GM20431 (cell line): ENCODE measurements around the gene ZBTB32.
"Not testable (repeated sequence)": the region's sequence is repeated elsewhere in the genome, so short reads cannot be mapped to it uniquely, and the experiment has no call there.

Source experiments
- in situ Hi-C: fragments of 300-500 bp; cut with MseI, MboI; formaldehyde crosslinking; loops from one replicate; pipeline ENCODE4 v1.15.0; 2020; ENCODE audit warnings: low sequenced_read_pairs; ENCODE audit not compliant: unreplicated experiment

The ZBTB32 gene

DNA sequence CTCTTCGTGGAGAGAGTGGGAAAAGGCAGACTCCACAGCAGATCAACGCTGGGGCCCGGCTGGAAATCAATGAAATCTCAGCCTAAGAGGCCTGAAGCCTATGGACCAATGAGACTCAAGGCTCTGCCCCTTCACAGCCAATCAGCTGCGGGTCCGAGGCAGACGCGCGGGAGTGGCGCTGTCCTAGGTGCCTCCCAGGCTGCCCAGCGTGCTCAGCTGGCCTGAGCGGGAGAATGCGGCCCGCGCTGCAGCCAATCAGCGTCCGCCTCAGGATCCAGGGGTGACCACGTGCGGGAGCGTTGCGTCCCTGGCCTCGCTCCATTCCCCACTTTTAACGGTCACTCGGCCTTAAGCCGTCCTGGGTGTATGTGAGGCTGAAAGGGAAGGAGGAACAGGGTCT is at the start of gene ZBTB32:
Gene ZBTB32 (plus strand): TSS at position 341 of the 400 bp plus-strand sequence. CDS start 10,069 bp downstream, outside the sequence.
- in situ Hi-C loops, result no loop called here

DNA sequence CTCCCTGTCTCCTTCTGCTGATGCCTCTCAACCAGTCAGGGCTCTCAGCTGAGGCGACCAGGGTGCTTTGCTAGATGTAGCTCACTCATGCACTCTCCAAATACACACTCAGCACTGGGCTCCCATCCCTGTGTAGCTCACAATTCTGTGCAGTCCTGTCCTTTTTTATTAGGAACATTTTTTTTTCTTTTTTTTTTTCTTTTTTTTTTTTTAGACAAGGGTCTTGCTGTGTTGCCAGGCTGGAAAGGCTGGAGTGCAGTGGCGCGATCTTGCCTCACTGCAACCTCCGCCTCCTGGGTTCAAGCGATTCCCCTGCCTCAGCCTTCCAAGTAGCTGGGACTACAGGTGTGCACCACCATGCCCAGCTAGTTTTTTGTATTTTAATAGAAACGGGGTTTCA is 49.5 kb upstream of the ZBTB32 start:
- in situ Hi-C loops, result not testable (repeated sequence)

GRCh38 chr19:35655600-35655999 is 48.8 kb upstream of the ZBTB32 start:
- in situ Hi-C loops, result no loop called here

DNA sequence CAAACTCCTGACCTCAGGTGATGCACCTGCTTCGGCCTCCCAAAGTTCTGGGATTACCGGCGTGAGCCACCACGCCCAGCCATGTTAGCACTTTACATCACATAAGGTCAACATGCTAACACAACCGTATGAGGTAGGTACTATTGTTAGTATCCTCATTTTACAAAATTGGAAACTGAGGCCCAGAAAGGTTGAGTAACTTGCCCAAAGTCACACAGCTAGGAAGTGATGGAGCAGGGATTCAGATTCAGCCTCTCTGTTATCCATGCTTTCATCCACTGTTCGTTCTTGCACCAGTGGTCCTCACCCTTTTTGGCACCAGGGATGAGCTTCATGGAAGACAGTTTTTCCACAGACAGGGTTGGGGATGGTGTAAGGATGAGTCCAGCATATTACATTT is 47.7 kb upstream of the ZBTB32 start:
- in situ Hi-C loops, result no loop called here

DNA sequence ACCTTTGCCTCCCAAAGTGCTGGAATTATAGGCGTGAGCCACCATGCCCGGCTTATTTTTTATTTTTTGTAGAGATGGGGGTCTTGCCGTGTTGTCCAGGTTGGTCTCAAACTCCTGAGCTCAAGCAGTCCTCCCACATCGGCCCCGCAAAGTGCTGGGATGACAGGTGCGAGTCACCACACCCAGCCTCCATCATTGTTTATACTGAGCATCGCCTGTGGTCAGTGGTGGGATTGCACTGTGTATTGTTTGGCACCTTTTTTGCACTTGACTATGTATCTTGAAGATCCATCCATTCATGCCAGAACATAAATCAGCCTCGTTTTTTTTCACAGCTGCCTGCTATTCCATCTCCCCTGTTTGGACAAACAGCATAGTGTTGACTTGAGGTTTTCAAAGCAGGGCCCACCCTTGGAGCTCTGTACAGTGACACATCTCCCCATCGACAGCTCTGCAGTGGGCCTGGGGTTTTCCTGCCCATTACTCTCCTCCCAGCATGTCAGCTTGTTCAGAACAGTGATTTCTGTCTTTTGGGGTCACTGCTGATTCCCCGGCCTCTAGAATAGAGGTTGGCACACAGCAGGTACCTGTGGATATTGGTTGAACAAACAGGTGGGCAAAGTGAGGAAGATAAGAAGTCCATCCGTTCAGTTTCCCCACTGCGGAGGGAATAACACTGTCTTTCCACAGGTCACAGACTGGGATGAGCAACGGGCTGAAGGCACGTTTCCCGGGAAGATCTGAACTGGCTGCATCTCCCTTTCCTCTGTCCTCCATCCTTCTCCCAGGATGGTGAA is 46.3 kb upstream of the ZBTB32 start:
- in situ Hi-C loops, result no loop called here

GRCh38 chr19:35661995-35662340 is 42.4 kb upstream of the ZBTB32 start:
- in situ Hi-C loops, result no loop called here

- in situ Hi-C loops, result no loop called here
These were observed 40.4 kb upstream of the ZBTB32 start for GRCh38 chr19:35663981-35664380.

- in situ Hi-C loops, result no loop called here
These were observed 39.2 kb upstream of the ZBTB32 start for GRCh38 chr19:35665157-35665556.

DNA sequence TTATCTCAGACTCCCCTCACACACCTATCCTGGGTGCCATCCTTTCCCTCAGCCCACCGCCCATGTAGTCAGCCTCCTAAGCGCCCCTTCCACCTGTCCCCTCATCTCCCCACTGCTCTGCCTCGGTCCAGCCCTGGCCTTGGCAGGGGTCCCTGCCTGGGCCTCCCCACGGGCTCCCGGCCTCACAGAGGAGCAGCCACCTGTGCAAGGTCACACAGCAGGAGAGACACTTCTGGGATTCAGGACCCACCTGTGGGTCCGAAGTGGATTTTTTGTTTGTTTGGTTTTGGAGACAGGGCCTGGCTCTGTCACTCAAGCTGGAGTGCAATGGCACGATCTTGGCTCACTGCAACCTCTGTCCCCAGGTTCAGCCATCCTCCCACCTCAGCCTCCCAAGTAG is 38.8 kb upstream of the ZBTB32 start:
- in situ Hi-C loops, result no loop called here

DNA sequence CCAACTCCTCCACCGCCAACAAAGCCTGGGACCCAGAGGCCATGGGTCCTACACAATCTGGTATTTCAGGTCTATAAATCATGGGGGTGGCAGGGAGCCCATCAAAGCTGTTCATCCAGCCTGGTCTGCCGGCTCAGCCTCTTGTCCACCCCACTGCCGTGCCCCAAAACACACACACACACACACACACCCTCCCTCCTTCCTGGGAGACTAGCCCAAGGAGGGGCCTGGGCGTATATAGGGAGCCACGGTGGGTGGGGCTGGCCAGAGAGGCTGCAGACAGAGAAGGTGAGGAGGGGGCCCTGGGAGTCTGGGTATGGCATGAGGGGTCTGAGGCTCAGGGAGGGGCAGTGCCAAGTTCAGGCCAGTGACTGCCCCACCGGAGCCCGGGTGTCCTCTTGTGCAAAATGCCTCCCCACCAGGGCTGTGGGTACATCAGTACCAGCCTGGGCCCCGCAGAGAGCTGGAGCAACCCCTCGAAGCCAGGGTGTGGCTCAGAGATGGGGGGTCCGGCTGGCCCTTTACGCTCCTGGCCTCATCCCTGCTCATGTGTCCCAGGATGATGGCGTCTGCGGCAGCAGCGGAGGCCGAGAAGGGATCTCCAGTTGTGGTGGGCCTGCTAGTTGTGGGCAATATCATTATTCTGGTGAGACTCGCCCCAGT is 38.0 kb upstream of the ZBTB32 start, which contains the start of gene UPK1A:
Gene UPK1A (plus strand): TSS at position 267 of the 663 bp plus-strand sequence. CDS start 296 bp downstream, at position 563.
- in situ Hi-C loops, result no loop called here

DNA sequence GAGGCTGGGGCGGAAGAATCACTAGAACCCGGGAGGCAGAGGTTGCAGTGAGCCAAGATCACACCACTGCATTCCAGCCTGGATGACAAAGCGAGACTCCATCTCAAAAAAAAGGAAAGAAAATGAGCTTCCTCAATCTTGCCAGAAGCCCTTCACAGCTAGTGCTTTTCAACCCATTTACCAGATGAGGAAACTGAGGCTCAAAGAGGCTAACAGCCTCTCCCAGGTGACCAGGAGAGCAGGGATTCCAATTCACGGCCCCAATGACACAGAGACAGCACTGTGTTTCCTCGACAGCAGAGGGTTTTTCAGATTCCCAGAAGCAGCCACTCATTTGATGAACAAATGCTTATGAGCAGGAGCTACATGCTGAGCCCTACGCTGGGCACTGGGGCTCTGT is 34.8 kb upstream of the ZBTB32 start:
- in situ Hi-C loops, result no loop called here

DNA sequence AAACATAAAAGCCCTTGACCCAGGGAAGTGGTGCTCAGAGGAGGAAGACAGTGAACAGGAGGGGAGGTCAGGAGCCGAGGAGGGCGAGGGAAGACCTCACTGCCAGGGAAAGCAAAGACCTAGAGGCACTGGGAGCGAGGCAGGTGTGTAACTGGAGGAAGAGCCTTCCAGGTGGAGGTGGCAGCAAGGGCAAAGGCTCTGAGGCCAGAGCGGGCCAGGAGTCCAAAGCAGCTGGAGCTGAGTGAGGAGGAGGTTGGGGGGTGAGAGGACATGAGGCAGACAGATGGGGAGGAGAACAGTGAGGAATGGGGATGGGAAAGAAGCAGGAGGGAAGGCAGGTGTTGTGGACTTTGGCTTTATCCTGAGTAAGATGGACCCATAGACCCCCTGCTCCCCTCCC is 34.4 kb upstream of the ZBTB32 start:
- in situ Hi-C loops, result no loop called here

DNA sequence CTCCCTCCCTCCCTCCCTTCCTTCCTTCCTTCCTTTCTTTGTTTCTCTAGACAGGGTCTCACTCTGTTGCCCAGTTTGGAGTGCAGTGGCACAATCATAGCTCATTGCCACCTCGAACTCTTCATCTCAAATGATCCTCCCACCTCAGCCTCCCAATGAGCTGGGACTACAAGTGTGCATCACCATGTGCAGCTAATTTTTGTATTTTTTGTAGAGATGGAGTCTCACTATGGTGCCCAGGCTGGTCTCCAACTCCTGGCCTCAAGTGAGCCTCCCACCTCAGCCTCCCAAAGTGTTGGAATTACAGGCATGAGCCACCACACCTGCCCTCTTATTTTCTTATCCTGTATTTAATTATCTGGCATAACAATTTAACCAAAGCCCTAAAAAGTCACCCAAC is 33.7 kb upstream of the ZBTB32 start:
- in situ Hi-C loops, result no loop called here

- in situ Hi-C loops, result no loop called here
These were observed 32.5 kb upstream of the ZBTB32 start for GRCh38 chr19:35671818-35672217.

DNA sequence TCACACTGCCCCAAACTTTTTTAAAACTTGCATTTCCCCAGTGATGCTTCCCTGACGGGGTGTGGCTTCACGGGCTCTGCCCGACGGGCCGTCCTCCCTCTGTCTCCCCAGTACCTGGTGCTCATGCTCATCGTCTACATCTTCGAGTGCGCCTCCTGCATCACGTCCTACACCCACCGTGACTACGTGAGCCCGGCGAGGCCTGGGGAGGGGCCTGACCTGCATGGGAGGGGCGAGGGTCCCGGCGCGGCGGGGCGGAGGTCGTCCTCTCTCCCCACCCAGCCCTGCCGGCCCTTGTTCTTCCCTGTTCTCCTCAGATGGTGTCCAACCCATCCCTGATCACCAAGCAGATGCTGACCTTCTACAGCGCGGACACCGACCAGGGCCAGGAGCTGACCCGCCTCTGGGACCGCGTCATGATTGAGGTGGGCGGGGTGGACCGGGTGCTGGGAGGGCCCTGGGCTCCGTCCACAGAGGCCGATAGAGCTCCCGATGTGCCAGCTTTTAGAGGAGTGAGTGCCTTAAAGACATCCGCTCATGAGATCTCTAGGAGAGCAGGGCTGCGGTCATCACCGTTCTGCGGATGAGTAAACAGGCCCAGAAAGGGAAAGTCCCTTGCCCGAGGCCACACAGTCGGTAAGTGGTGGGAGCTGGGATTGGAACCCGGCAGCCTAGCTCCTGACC is 31.1 kb upstream of the ZBTB32 start:
- in situ Hi-C loops, result no loop called here

GRCh38 chr19:35675589-35676140 is 28.7 kb upstream of the ZBTB32 start:
- in situ Hi-C loops, result no loop called here

DNA sequence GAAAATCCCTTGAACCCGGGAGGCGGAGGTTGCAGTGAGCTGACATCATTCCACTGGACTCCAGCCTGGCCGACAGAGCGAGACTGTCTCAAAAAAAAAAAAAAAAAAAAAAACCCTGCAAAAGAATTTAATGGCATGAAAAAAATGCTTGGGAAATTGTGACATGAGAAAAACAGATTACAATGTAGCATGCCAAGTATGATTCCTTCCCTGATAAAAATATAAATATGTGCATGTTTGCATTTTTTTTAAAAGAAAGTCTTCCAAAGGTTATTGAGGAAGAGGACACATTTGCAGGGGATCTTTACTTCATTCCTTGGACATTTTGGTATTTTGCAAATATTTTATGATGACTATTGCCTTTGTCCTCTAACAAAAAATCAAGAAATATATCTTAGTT is 14.5 kb upstream of the ZBTB32 start:
- in situ Hi-C loops, result loop anchor here (10.0 kb wide), 1 partner anchor 245 kb away; the partner anchor contains the start of gene LRFN3

- in situ Hi-C loops, result loop anchor here (10.0 kb wide), 1 partner anchor 244 kb away; the partner anchor contains the start of gene LRFN3
These were observed 13.3 kb upstream of the ZBTB32 start for GRCh38 chr19:35691106-35691505.

- in situ Hi-C loops, result loop anchor here (10.0 kb wide), 1 partner anchor 243 kb away; the partner anchor contains the start of gene LRFN3
These were observed 12.3 kb upstream of the ZBTB32 start for GRCh38 chr19:35692010-35692409.

- in situ Hi-C loops, result loop anchor here (10.0 kb wide), 1 partner anchor 241 kb away; the partner anchor contains the start of gene LRFN3
These were observed 10.9 kb upstream of the ZBTB32 start for GRCh38 chr19:35693422-35693821.
